Kidney capillary endothelial cell (primary cell): ENCODE measurements around the gene HTR3A.
A peak's percentile ranks its signal among the peaks of the same experiment; 100 is the strongest.

Experiments
- DNase-seq: peaks from one replicate; pipeline ENCODE4 v3.0.0-alpha.2; 2018; ENCODE audit warnings: low spot score

The HTR3A gene

GRCh38 chr11:114019046-114019445 is 44.1 kb downstream of the HTR3A start:
- DNase-seq: no peak

- no peak for DNase-seq
Observed at GRCh38 chr11:114019574-114019973, 44.7 kb downstream of the HTR3A start.

GRCh38 chr11:114025329-114025907 is 50.5 kb downstream of the HTR3A start:
- DNase-seq: no peak

GRCh38 chr11:114026355-114026754 is 51.4 kb downstream of the HTR3A start:
- DNase-seq: no peak

- DNase-seq: no peak
Observed at GRCh38 chr11:114027391-114027790, 52.5 kb downstream of the HTR3A start.

- DNase-seq: no peak
Observed at GRCh38 chr11:114027926-114028325, 53.0 kb downstream of the HTR3A start.

- DNase-seq: no peak
Observed at GRCh38 chr11:114031246-114031966, 56.5 kb downstream of the HTR3A start.

GRCh38 chr11:114031967-114032320 is 57.0 kb downstream of the HTR3A start:
- no peak for DNase-seq

GRCh38 chr11:114033066-114033465 is 58.2 kb downstream of the HTR3A start:
- DNase-seq: no peak

GRCh38 chr11:114033572-114033971 is 58.7 kb downstream of the HTR3A start:
- DNase-seq: no peak

- no peak for DNase-seq
Observed at GRCh38 chr11:114034956-114035355, 60.0 kb downstream of the HTR3A start.

- peak; percentile 69 for DNase-seq
Observed at GRCh38 chr11:114036147-114036811, 61.4 kb downstream of the HTR3A start.

- no peak for DNase-seq
Observed at GRCh38 chr11:114036958-114037357, 62.0 kb downstream of the HTR3A start.

GRCh38 chr11:114039551-114039950 is 64.6 kb downstream of the HTR3A start:
- DNase-seq: no peak
